Bronchial epithelial cell (primary cell): ENCODE results near the gene PAK3. TPM values are rescaled to one million over a fixed set of nuclear protein-coding genes. Genes with fewer than 3 reads are reported as not detected.

Experiments
- DNase-seq: peaks from one replicate; pipeline ENCODE4 v3.0.0-alpha.2; 2010; ENCODE audit warnings: low read depth
- FAIRE-seq: peaks from 2 replicates; lab custom pipeline; 2011; peaks lifted over from hg19 to GRCh38; lab: Jason Lieb, UNC
- H3K27me3 ChIP-seq: 2 replicates; pipeline ENCODE4 v1.5.1; 2011; ENCODE audit warnings: low read length; ENCODE audit not compliant: control insufficient read depth, insufficient read depth
- H3K36me3 ChIP-seq: 2 replicates; pipeline ENCODE4 v1.5.1; 2011; ENCODE audit warnings: low read length; ENCODE audit not compliant: control insufficient read depth, insufficient read depth
- H3K4me3 ChIP-seq: 2 replicates; pipeline ENCODE4 v1.5.1; 2011; ENCODE audit warnings: mild to moderate bottlenecking, low read depth, low read length, control low read depth
- CTCF ChIP-seq: IDR thresholded peaks from 2 replicates; pipeline ENCODE4 v1.5.1; 2011; ENCODE audit warnings: mild to moderate bottlenecking, moderate library complexity, low read length, control low read depth, inconsistent platforms; ENCODE audit not compliant: insufficient read depth, severe bottlenecking
- total RNA-seq: library from RNA; depleted of rRNA; stranded (reverse); fragments of >200 nt; gene quantifications from 2 replicates; pipeline ENCODE4 v1.2.1, GENCODE V29; 2014

Gene PAK3
- total RNA-seq, 1 donor from 2014 or later, result under 0.01 TPM

GRCh38 chrX:111086591-111087006 lies 9.4 kb upstream of the PAK3 start:
- H3K27me3 ChIP-seq, result no peaks in the 10 kb centered on the region
- no peak for DNase-seq
- H3K36me3 ChIP-seq, result no peaks in the 10 kb centered on the region
- no peak for FAIRE-seq
- no peak overlapping the region for H3K4me3 ChIP-seq
- no peak for TF ChIP-seq CTCF

- TF ChIP-seq CTCF, result no peak
- no peak for FAIRE-seq
Observed at GRCh38 chrX:111088628-111089027, 7.4 kb upstream of the PAK3 start.

GRCh38 chrX:111090458-111090857 lies 5.5 kb upstream of the PAK3 start:
- no peak for FAIRE-seq
- no peaks in the 10 kb centered on the region for H3K27me3 ChIP-seq
- no peak for DNase-seq
- no peak for TF ChIP-seq CTCF
- H3K36me3 ChIP-seq, result no peaks in the 10 kb centered on the region
- H3K4me3 ChIP-seq, result no peak overlapping the region

More at GRCh38 chrX:111088628-111089027, 7.4 kb upstream of the PAK3 start:
- Histone ChIP-seq H3K36me3 (no peaks in the 10 kb centered on the region), H3K4me3 (no peak overlapping the region), H3K27me3 (no peaks in the 10 kb centered on the region)
- no peak for DNase-seq

DNA sequence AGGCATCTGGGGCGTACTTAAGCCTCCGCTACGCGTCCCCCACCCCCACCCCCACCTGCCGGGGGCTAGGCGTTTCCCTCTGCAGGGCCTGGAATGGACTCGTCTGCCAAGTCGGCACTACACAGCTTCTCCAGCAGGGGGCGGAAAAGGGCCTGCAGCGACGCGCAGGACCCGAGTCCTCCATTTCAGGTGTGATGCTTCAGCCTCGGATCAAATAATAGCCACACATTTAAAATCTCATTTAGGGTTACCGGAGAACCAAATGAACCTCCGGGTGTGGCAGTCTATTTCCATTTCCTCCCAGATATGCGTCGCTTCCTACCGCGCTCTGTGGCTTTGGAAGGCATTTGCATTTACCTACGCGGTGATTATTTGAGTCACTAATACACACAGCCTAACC lies 2.9 kb downstream of the PAK3 start:
- Histone ChIP-seq H3K4me3 (no peak overlapping the region), H3K27me3 (no peaks in the 10 kb centered on the region), H3K36me3 (no peaks in the 10 kb centered on the region)
- FAIRE-seq, result no peak
- no peak for DNase-seq
- TF ChIP-seq CTCF, result peak; percentile 72

DNA sequence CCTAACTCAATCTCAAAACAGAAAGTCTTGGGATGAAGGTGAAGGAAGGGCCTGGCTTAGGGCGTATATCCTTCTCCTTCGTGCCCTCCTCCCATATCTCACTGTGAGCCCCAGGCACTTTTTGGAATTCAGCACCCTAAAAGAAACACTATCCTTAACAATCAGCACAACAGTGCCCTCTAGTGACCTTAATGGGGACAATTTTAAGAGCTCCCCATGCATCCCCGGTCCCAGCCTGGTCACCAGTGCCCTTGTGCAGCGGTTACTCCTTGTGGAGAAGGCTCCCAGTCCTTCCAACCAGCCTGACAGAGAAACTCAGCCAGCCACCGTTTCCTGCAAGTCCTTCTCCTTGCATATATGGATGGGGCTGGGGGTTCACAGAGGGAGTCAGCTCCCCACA lies 4.2 kb downstream of the PAK3 start:
- TF ChIP-seq CTCF, result peak; percentile 44
- H3K36me3 ChIP-seq, result no peaks in the 10 kb centered on the region
- H3K27me3 ChIP-seq, result no peaks in the 10 kb centered on the region
- FAIRE-seq, result peak; percentile 18
- DNase-seq, result peak; percentile 39
- no peak overlapping the region for H3K4me3 ChIP-seq

DNA sequence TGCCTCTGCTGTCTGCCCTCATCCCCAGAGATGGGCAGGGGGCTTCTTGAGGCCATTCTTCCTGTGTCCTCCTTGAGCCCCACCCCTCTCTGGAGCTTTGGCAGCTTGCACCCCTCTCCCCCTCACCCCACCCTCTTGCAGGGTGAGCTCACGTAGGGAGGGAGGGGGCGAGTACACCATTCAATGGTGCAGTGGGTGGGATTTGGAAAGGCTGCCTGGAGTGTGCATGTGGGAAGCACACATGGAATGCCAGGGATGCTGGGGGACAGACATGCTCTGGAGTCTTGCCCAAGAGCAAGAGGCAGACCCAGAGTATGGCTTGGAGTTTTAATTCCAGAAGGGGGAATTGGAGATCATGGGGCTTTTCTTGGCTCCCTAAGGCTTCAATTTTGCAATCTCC lies 5.6 kb downstream of the PAK3 start:
- Histone ChIP-seq H3K36me3 (no peaks in the 10 kb centered on the region), H3K4me3 (no peak overlapping the region), H3K27me3 (no peaks in the 10 kb centered on the region)
- no peak for TF ChIP-seq CTCF
- FAIRE-seq, result no peak
- DNase-seq, result no peak
